Trophoblast cell (in vitro differentiated cells and primary cell): ENCODE measurements around the gene CPXM1.

Experiments used
- DNase-seq, 2 donors: peaks; one replicate each; pipeline ENCODE4 v3.0.0-alpha.2; 2016
- H2AFZ ChIP-seq: 2 replicates; pipeline ENCODE4 v1.6.1; 2013; ENCODE audit warnings: low read length, moderate library complexity, mild to moderate bottlenecking; ENCODE audit not compliant: insufficient read depth, poor library complexity
- H2AK5ac ChIP-seq: 2 replicates; pipeline ENCODE4 v1.6.1; 2013; ENCODE audit warnings: mild to moderate bottlenecking, low read length
- H2BK120ac ChIP-seq: 2 replicates; pipeline ENCODE4 v1.6.1; 2013; ENCODE audit warnings: low read length, mild to moderate bottlenecking, moderate library complexity; ENCODE audit not compliant: insufficient read depth, poor library complexity
- H2BK12ac ChIP-seq: 2 replicates; pipeline ENCODE4 v1.6.1; 2013; ENCODE audit warnings: mild to moderate bottlenecking, low read length, moderate library complexity
- H2BK5ac ChIP-seq: 2 replicates; pipeline ENCODE4 v1.6.1; 2013; ENCODE audit warnings: low read length, low read depth, moderate library complexity, mild to moderate bottlenecking; ENCODE audit not compliant: poor library complexity
- H3K14ac ChIP-seq: 2 replicates; pipeline ENCODE4 v1.6.1; 2013; ENCODE audit warnings: mild to moderate bottlenecking, low read length
- H3K18ac ChIP-seq: 2 replicates; pipeline ENCODE4 v1.6.1; 2013; ENCODE audit warnings: mild to moderate bottlenecking, low read length
- H3K23ac ChIP-seq: 2 replicates; pipeline ENCODE4 v1.6.1; 2013; ENCODE audit warnings: low read length
- H3K27ac ChIP-seq: 2 replicates; pipeline ENCODE4 v1.5.1; 2013; ENCODE audit warnings: low read depth, mild to moderate bottlenecking, inconsistent platforms, low read length, moderate library complexity
- H3K27me3 ChIP-seq: 2 replicates; pipeline ENCODE4 v1.6.1; 2013; ENCODE audit warnings: inconsistent platforms, mild to moderate bottlenecking, low read length, moderate library complexity; ENCODE audit not compliant: insufficient read depth
- H3K36me3 ChIP-seq, 2 experiments: 1 replicate in 1 of 2; 2 replicates in 1 of 2; pipeline ENCODE4 v1.6.1; 2013; ENCODE audit warnings: low read length in 2 of 2, mild to moderate bottlenecking in 2 of 2, moderate library complexity in 1 of 2; ENCODE audit not compliant: insufficient read depth in 2 of 2, control insufficient read depth in 1 of 2
- H3K4ac ChIP-seq: 2 replicates; pipeline ENCODE4 v1.6.1; 2013; ENCODE audit warnings: low read depth, mild to moderate bottlenecking, low read length, moderate library complexity
- H3K4me1 ChIP-seq, 2 experiments: 1 replicate in 1 of 2; 2 replicates in 1 of 2; pipeline ENCODE4 v1.6.1; 2013; ENCODE audit warnings: low read length in 2 of 2, mild to moderate bottlenecking in 2 of 2, moderate library complexity in 1 of 2; ENCODE audit not compliant: insufficient read depth in 2 of 2, control insufficient read depth in 1 of 2
- H3K4me2 ChIP-seq: 2 replicates; pipeline ENCODE4 v1.6.1; 2013; ENCODE audit warnings: inconsistent platforms, mild to moderate bottlenecking, low read length, moderate library complexity
- H3K4me3 ChIP-seq: 2 replicates; pipeline ENCODE4 v1.5.1; 2013; ENCODE audit warnings: mild to moderate bottlenecking, low read depth, low read length, inconsistent platforms
- H3K79me1 ChIP-seq: one replicate; pipeline ENCODE4 v1.6.1; 2013; ENCODE audit warnings: low read length
- H3K79me2 ChIP-seq: 2 replicates; pipeline ENCODE4 v1.6.1; 2013; ENCODE audit warnings: low read length, mild to moderate bottlenecking; ENCODE audit not compliant: control insufficient read depth, insufficient read depth, poor library complexity
- H3K9ac ChIP-seq: 2 replicates; pipeline ENCODE4 v1.6.1; 2013; ENCODE audit warnings: mild to moderate bottlenecking, low read length
- H3K9me3 ChIP-seq: 2 replicates; pipeline ENCODE4 v1.6.1; 2013; ENCODE audit warnings: low read depth, mild to moderate bottlenecking, control low read depth, inconsistent platforms, low read length; ENCODE audit not compliant: insufficient read depth
- H4K12ac ChIP-seq: 2 replicates; pipeline ENCODE4 v1.6.1; 2013; ENCODE audit warnings: low read depth, mild to moderate bottlenecking, low read length, moderate library complexity
- H4K8ac ChIP-seq: 2 replicates; pipeline ENCODE4 v1.6.1; 2013; ENCODE audit warnings: low read depth, mild to moderate bottlenecking, low read length, moderate library complexity
- H4K91ac ChIP-seq: one replicate; pipeline ENCODE4 v1.6.1; 2013; ENCODE audit warnings: low read depth, mild to moderate bottlenecking, low read length, moderate library complexity
- WGBS: extraction: QIAGEN DNeasy Blood & Tissue Kit; methylation state at CpG from one replicate; pipeline ENCODE4 v1.1.7; 2013; ENCODE audit warnings: missing lambda C conversion rate; ENCODE audit not compliant: insufficient read length, insufficient coverage; ENCODE audit errors: extremely low coverage; 5-methylcytosine and 5-hydroxymethylcytosine counted together

CPXM1 gene

DNA sequence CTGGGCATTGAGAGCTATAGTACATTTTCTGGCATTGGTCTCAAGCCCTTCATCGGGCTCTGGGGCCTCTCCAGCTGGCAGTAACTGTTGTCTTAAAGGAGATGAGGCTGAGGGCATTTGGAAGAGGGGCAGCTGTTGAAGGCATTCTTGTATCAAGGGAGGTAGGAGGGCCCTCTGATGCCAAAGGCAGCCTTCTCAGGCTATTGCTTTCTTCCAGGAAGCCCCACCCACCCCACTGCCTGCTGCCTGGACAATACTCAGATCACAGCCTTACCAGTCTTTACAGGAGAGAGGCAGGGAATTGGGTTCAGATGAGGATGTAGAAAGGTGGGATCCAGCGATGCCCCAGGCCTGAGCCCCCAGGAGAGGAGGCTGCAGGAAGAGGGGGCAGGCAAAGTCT lies 46.0 kb downstream of the CPXM1 start:
- Histone ChIP-seq H2AFZ (no peak overlapping the region), H2BK12ac (no peak overlapping the region), H4K8ac (no peak overlapping the region), H3K27ac (no peak overlapping the region), H3K4ac (no peak overlapping the region), H3K79me1 (no peaks in the 10 kb centered on the region), H2AK5ac (no peak overlapping the region), H3K4me1 (peaks cover 6 to 13% of the 10 kb centered on the region in 2 experiments), H2BK5ac (no peak overlapping the region), H2BK120ac (no peak overlapping the region), H3K79me2 (no peaks in the 10 kb centered on the region), H3K4me2 (no peak overlapping the region), H3K18ac (no peak overlapping the region), H3K4me3 (no peak overlapping the region), H4K91ac (no peak overlapping the region), H3K14ac (no peak overlapping the region), H3K23ac (no peak overlapping the region), H3K9me3 (no peaks in the 10 kb centered on the region), H3K27me3 (peaks cover 42% of the 10 kb centered on the region), H3K9ac (no peak overlapping the region), H4K12ac (no peak overlapping the region), H3K36me3 (no peaks in the 10 kb centered on the region)
- WGBS: no CpG with 5 or more reads among the region's 2 CpGs
- DNase-seq: no peak

DNA sequence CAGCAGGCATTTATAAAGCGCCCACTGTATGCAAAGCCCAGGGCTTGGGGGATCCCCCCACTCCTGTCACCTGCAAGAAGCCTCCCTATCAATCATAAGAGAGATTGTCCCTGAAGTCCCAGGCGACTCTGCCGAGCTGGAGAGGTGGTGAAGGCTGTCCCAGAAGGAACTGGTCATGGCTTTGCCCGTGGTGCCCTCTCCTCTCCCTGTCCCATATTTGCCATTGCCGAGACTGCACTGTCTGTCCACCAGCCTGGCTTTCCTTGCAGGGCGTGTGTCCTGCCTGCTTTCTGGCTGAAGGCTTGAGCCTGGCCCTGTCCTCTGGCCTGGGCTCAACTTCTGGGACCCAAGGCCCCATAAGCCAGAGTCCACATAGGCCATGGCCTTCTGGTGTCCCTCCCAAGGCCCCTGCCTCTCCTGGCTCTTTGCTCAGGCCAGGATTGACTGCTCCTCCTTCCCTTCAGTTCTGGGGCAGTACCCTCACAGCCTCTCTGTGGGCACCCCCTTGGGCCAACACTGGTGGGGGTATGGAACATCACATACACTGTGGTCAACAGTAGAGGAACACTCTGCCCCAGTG lies 46.9 kb downstream of the CPXM1 start:
- H2BK120ac ChIP-seq: no peak overlapping the region
- WGBS: no CpG with 5 or more reads among the region's 6 CpGs
- no peak overlapping the region for H3K9ac ChIP-seq
- H3K23ac ChIP-seq: no peak overlapping the region
- H3K27ac ChIP-seq: no peak overlapping the region
- H3K4me2 ChIP-seq: no peak overlapping the region
- H2BK5ac ChIP-seq: no peak overlapping the region
- H2AK5ac ChIP-seq: no peak overlapping the region
- no peaks in the 10 kb centered on the region for H3K9me3 ChIP-seq
- H3K27me3 ChIP-seq: peaks cover 50% of the 10 kb centered on the region
- DNase-seq: no peak
- no peak overlapping the region for H2BK12ac ChIP-seq
- no peaks in the 10 kb centered on the region for H3K79me2 ChIP-seq
- H3K4me3 ChIP-seq: no peak overlapping the region
- no peak overlapping the region for H2AFZ ChIP-seq
- H3K18ac ChIP-seq: no peak overlapping the region
- H3K79me1 ChIP-seq: no peaks in the 10 kb centered on the region
- H4K91ac ChIP-seq: no peak overlapping the region
- H4K12ac ChIP-seq: no peak overlapping the region
- peaks cover 8 to 16% of the 10 kb centered on the region in 2 experiments for H3K4me1 ChIP-seq
- no peak overlapping the region for H3K14ac ChIP-seq
- no peak overlapping the region for H4K8ac ChIP-seq
- no peak overlapping the region for H3K4ac ChIP-seq
- H3K36me3 ChIP-seq: no peaks in the 10 kb centered on the region

DNA sequence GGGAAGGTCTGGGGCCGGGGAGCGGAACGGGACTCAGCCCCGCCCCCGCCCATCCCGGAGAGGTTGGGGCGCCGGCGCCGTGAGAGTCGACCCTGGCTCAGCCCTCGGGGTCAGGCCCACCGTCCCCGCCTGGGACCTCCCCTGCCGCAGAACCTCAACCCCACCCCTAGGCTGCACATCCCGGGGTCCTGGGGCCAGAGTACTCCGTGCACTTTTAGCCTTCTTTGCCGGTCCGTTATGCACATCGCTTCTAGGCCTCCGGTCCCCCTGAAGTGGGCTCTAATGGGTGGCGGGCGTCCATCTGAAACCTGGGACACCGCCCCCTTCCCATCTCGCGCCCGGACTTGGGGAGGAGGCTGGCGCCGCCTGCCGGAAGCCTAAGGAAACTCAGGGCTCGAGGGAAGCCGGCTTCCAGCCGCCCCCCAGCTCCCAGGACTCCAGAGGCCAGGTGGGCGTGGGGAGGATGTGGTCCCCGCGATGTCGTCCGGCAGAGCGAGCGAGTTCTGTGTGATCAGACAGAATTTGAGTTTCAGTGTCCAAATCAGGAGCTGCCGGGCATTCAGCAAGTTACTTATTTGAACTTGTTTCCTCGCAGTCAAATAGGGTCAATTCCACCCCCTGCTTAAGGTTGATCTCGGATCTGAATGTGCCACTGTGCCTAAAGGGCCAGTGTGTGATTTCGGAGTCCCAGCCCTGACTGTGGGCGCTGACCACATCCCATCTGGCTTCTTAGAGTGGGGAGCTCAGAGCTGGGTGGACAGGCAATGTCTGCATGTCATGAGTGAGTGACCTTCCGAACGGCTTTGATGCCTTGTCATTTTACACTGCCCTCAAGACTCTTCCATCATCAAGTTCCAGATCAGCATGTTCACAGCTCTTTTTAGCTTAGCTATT lies 47.6 kb downstream of the CPXM1 start:
- peak overlapping the region; percentile 43 for H4K12ac ChIP-seq
- H3K9ac ChIP-seq: no peak overlapping the region
- H3K23ac ChIP-seq: no peak overlapping the region
- H3K4me2 ChIP-seq: peak overlapping the region; percentile 47
- no peak overlapping the region for H3K14ac ChIP-seq
- H3K4ac ChIP-seq: no peak overlapping the region
- H3K27me3 ChIP-seq: peaks cover 54% of the 10 kb centered on the region
- H3K79me2 ChIP-seq: no peaks in the 10 kb centered on the region
- no peak overlapping the region for H2BK120ac ChIP-seq
- no peak overlapping the region for H2AK5ac ChIP-seq
- no peaks in the 10 kb centered on the region for H3K9me3 ChIP-seq
- WGBS: no CpG with 5 or more reads among the region's 47 CpGs
- H3K4me3 ChIP-seq: peak overlapping the region; percentile 31
- H4K8ac ChIP-seq: no peak overlapping the region
- H2AFZ ChIP-seq: peak overlapping the region; percentile 35
- H3K36me3 ChIP-seq: no peaks in the 10 kb centered on the region
- no peaks in the 10 kb centered on the region for H3K79me1 ChIP-seq
- H3K18ac ChIP-seq: no peak overlapping the region
- H2BK5ac ChIP-seq: no peak overlapping the region
- peak in 1 of 2 donors; percentile 36 for DNase-seq
- no peak overlapping the region for H4K91ac ChIP-seq
- H2BK12ac ChIP-seq: no peak overlapping the region
- no peak overlapping the region for H3K27ac ChIP-seq
- peaks cover 10 to 18% of the 10 kb centered on the region in 2 experiments for H3K4me1 ChIP-seq

DNA sequence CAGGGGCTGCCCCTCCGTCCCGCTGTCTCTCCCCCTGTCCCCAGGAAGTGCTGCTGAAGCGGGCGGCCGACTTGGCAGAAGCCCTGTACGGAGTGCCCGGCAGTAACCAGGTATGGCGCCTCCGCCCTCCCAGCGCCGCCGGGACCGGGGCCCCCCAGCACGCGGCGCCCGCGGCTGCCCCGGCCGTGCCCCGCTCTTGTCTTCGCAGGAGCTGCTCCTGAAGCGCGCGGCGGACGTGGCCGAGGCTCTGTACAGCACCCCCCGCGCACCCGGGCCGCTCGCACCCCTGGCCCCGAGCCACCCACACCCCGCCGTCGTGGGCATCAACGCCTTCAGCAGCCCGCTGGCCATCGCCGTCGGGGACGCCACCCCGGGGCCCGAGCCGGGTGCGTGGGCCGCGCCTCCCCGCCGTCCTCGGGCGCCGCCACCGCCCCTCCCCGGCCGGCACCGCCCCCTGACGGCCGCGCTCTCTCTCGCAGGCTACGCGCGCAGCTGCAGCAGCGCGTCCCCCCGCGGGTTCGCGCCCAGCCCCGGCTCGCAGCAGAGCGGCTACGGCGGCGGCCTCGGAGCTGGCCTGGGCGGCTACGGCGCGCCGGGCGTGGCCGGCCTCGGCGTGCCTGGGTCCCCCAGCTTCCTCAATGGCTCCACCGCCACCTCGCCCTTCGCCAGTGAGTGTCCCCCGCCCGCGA lies 48.4 kb downstream of the CPXM1 start:
- Histone ChIP-seq H3K36me3 (no peaks in the 10 kb centered on the region), H2BK12ac (no peak overlapping the region), H3K23ac (no peak overlapping the region), H2AK5ac (no peak overlapping the region), H3K79me1 (no peaks in the 10 kb centered on the region), H3K4ac (no peak overlapping the region), H3K18ac (no peak overlapping the region), H3K9ac (no peak overlapping the region), H3K27me3 (peaks cover 54% of the 10 kb centered on the region), H2AFZ (peak overlapping the region; percentile 35), H4K91ac (no peak overlapping the region), H3K14ac (no peak overlapping the region), H3K4me3 (no peak overlapping the region), H3K27ac (no peak overlapping the region), H3K79me2 (no peaks in the 10 kb centered on the region), H4K8ac (no peak overlapping the region), H3K9me3 (no peaks in the 10 kb centered on the region), H3K4me2 (peak overlapping the region; percentile 47), H3K4me1 (peaks cover 10 to 18% of the 10 kb centered on the region in 2 experiments), H2BK120ac (no peak overlapping the region), H2BK5ac (no peak overlapping the region), H4K12ac (peak overlapping the region; percentile 43)
- WGBS: no CpG with 5 or more reads among the region's 93 CpGs
- DNase-seq: no peak
